Adrenal gland (tissue), 12 donors: ENCODE data around the gene POLR3B. TPM values are rescaled to one million over a fixed set of nuclear protein-coding genes. Genes with fewer than 3 reads are reported as not detected.

Source experiments
- DNase-seq, 7 donors: peaks; one replicate each; pipeline ENCODE4 v3.0.0-alpha.2; 2019 to 2020
- H3K27ac ChIP-seq, 5 donors: fragments of 200-600 bp; sonication (generic) in 4 of 5; 1 replicate in 3 of 5; 2 replicates in 2 of 5; pipeline versions ENCODE4 v1.5.1 to v1.8.0; 2016 to 2020; ENCODE audit warnings: mild to moderate bottlenecking in 1 of 5
- H3K27me3 ChIP-seq: fragments of 200-600 bp; 2 replicates; pipeline ENCODE4 v1.8.0; 2021
- H3K36me3 ChIP-seq, 2 donors: fragments of 200-600 bp; replicated peaks in 1 of 2; 1 replicate in 1 of 2; 2 replicates in 1 of 2; pipeline versions ENCODE4 v1.5.1 to v1.8.0; 2018 to 2022
- H3K4me1 ChIP-seq, 2 donors: fragments of 200-600 bp; replicated peaks in 1 of 2; 1 replicate in 1 of 2; 2 replicates in 1 of 2; pipeline versions ENCODE4 v1.5.1 to v1.8.0; 2018 to 2021
- H3K4me3 ChIP-seq, 4 donors: fragments of 200-600 bp; sonication (generic) in 3 of 4; one replicate each; pipeline ENCODE4 v1.5.1; 2016 to 2018
- H3K9me3 ChIP-seq, 3 donors: fragments of 200-600 bp; sonication (generic) in 1 of 3; replicated peaks in 1 of 3; 1 replicate in 2 of 3; 2 replicates in 1 of 3; pipeline versions ENCODE4 v1.5.1 to v1.8.0; 2016 to 2021
- CTCF ChIP-seq, 6 experiments: fragments of 450-650 bp in 4 of 6; fragments of 200-600 bp in 2 of 6; sonication (generic) in 1 of 6; IDR thresholded peaks; 1 replicate in 5 of 6; 2 replicates in 1 of 6; pipeline versions ENCODE4 v1.5.1 to v1.8.0; 2016 to 2021; ENCODE audit warnings: antibody characterized with exemption in 6 of 6, mild to moderate bottlenecking in 2 of 6, moderate library complexity in 1 of 6
- POLR2A ChIP-seq, 2 donors: fragments of 450-650 bp; IDR thresholded peaks; one replicate each; pipeline ENCODE4 v1.6.1; 2017; ENCODE audit warnings: antibody characterized with exemption in 2 of 2, mild to moderate bottlenecking in 2 of 2, moderate library complexity in 1 of 2
- WGBS, 4 donors: extraction: QIAGEN DNeasy Blood & Tissue Kit in 2 of 4; methylation state at CpG; one replicate each; pipeline versions ENCODE4 v1.1.5 to v1.1.7; 2013 to 2017; 5-methylcytosine and 5-hydroxymethylcytosine counted together
- intact Hi-C, 2 donors: fragments of 100-400 bp; cut with DNase I; formaldehyde crosslinking; loops; one replicate each; pipeline versions ENCODE4 v1.14.1 to v1.15.0; 2022 to 2023
- polyA plus RNA-seq, 3 donors: library from polyadenylated mRNA; stranded (reverse); fragments of 200-250 nt in 2 of 3; fragments of 350-450 nt in 1 of 3; fragmentation: Illumina TruSeq in 1 of 3; extraction: RNeasy Lipid Tissue Mini Kit (QIAGEN cat#74804) in 1 of 3; gene quantifications; one replicate each; pipeline ENCODE4 v1.2.3, GENCODE V29; 2013 to 2014
- total RNA-seq, 9 donors: library from RNA; depleted of rRNA in 4 of 9; stranded (reverse); fragments of >200 nt in 4 of 9; fragments of 120-200 nt in 1 of 9; fragmentation: NEBNext Ultra II Directional in 1 of 9; extraction: Animal tissue kit (Norgen Biotek cat#: 25700) in 1 of 9; gene quantifications; one replicate each; pipeline versions ENCODE4 v1.1.0 to v1.2.4, GENCODE V29; 2013 to 2023
- donor health status: healthy with polysubstance abuse.
- donor health status: Bipolar disorder and iron deficiency.
- donor health status: DM: yes; HTN: yes; CAD: no.
- donor health status: DM: no; HTN: no; CAD: no.
- donor health status: DM: no; HTN: no; CAD: no.
- donor health status: DM: yes; HTN: yes; CAD: no.

The POLR3B gene
- total and polyA plus RNA-seq, 12 donors, result 2.6 to 33.8 (median 13.7) TPM

GRCh38 chr12:106327309-106327869 is 30.2 kb upstream of the POLR3B start:
- H3K4me3 ChIP-seq, result no peak overlapping the region

GRCh38 chr12:106328735-106329134 is 28.8 kb upstream of the POLR3B start:
- no peak for DNase-seq
- intact Hi-C loops, result no loop called here
- no peaks in the 10 kb centered on the region for H3K9me3 ChIP-seq
- peaks cover 19 to 23% of the 10 kb centered on the region in 2 donors for H3K4me1 ChIP-seq
- no peak overlapping the region for H3K4me3 ChIP-seq
- 79 to 90% (median 86%) methylated on average over 7 of the region's 7 CpGs for WGBS, 4 donors
- peak overlapping the region in 4 of 5 donors; percentile 18 to 71 (median 62) for H3K27ac ChIP-seq
- peaks cover 0 to 27% of the 10 kb centered on the region in 2 donors for H3K36me3 ChIP-seq
- TF ChIP-seq POLR2A (IDR thresholded peaks at IDR 0.05) (no peak), CTCF (IDR thresholded peaks at IDR 0.05) (no peak)
- H3K27me3 ChIP-seq, result no peaks in the 10 kb centered on the region

More at GRCh38 chr12:106327309-106327869, 30.2 kb upstream of the POLR3B start:
- intact Hi-C loops, result no loop called here
- Histone ChIP-seq H3K9me3 (no peaks in the 10 kb centered on the region), H3K27ac (peak overlapping the region in 2 of 5 donors; percentile 11 to 19), H3K27me3 (no peaks in the 10 kb centered on the region), H3K36me3 (peaks cover 0 to 39% of the 10 kb centered on the region in 2 donors), H3K4me1 (peaks cover 19 to 23% of the 10 kb centered on the region in 2 donors)
- DNase-seq, result no peak
- 80 to 84% (median 83%) methylated on average over 2 of the region's 2 CpGs for WGBS, 4 donors
- TF ChIP-seq POLR2A (IDR thresholded peaks at IDR 0.05) (no peak), CTCF (IDR thresholded peaks at IDR 0.05) (no peak)

DNA sequence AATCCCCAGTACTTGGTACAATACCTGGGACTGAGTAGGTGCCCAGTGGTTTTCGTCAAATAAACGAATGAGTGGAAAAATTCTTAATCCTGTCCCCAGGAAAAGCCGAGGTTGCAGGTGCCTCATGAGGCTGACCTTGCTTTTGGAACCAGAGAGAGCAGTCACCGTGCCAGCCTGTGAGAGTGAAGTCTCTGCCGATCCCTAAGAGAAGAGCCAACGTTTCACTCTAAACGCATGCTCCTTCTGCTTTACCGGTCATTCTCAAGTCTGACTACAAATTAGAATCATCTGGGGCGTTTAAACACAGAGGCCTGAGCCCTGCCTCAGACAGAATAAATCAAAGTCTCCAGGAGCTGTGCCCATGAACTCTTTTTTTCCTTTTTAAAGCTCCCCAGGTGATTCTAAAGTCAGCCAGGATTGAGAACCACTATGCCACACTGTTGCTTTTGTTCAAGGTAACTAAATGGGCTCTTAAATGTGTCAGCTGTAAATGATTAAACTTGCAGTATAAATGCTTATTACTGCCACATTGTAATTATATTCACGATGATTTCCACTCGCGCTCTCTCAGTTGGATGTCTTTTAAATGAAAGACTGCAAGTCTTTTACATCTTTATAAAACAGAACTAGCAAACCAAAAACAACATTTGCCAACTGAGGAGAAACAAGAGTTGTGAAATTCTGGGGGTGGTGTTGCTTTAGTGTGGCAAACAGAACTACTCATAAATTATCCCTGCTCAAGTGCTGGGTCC is 28.1 kb upstream of the POLR3B start:
- intact Hi-C loops, result no loop called here
- TF ChIP-seq POLR2A (IDR thresholded peaks at IDR 0.05) (peak in 1 of 2 donors; percentile 27), CTCF (IDR thresholded peaks at IDR 0.05) (no peak)
- Histone ChIP-seq H3K27me3 (no peaks in the 10 kb centered on the region), H3K9me3 (no peaks in the 10 kb centered on the region), H3K4me3 (no peak overlapping the region), H3K4me1 (peaks cover 19 to 23% of the 10 kb centered on the region in 2 donors), H3K27ac (peak overlapping the region; percentile 18 to 71 (median 66)), H3K36me3 (peaks cover 0 to 21% of the 10 kb centered on the region in 2 donors)
- DNase-seq, result peak; percentile 43 to 76 (median 63)
- WGBS, 4 donors, result 46 to 67% (median 60%) methylated on average over 12 of the region's 12 CpGs

DNA sequence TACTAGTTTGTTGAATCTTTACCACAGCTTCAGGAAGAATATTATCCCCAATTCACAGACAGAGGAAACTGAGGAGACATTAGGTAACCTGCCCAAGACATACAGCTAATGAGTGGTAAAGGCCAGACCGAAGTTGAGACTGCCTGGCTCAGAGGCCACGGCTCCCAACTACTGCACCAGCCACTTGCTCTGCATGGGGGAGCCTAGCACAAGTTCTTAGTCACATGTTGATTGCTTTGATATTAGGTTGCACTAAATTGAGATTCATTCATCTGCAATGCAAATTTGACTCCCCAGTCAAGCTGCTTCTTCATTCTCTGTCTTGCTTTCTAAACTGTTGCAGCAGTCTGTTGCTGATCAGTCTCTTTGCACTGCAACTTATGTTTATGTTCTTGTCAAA is 25.9 kb upstream of the POLR3B start:
- peaks cover 0 to 7% of the 10 kb centered on the region in 2 donors for H3K36me3 ChIP-seq
- intact Hi-C loops, result no loop called here
- 79 to 96% (median 90%) methylated on average over 2 of the region's 2 CpGs for WGBS, 4 donors
- H3K9me3 ChIP-seq, result no peaks in the 10 kb centered on the region
- peaks cover 31 to 33% of the 10 kb centered on the region in 2 donors for H3K4me1 ChIP-seq
- H3K27me3 ChIP-seq, result no peaks in the 10 kb centered on the region
- H3K27ac ChIP-seq, result no peak overlapping the region
- TF ChIP-seq POLR2A (IDR thresholded peaks at IDR 0.05), result no peak
- no peak for TF ChIP-seq CTCF (IDR thresholded peaks at IDR 0.05)
- no peak for DNase-seq
- no peak overlapping the region for H3K4me3 ChIP-seq
